ENCODE results near the gene OR6S1.

DNA sequence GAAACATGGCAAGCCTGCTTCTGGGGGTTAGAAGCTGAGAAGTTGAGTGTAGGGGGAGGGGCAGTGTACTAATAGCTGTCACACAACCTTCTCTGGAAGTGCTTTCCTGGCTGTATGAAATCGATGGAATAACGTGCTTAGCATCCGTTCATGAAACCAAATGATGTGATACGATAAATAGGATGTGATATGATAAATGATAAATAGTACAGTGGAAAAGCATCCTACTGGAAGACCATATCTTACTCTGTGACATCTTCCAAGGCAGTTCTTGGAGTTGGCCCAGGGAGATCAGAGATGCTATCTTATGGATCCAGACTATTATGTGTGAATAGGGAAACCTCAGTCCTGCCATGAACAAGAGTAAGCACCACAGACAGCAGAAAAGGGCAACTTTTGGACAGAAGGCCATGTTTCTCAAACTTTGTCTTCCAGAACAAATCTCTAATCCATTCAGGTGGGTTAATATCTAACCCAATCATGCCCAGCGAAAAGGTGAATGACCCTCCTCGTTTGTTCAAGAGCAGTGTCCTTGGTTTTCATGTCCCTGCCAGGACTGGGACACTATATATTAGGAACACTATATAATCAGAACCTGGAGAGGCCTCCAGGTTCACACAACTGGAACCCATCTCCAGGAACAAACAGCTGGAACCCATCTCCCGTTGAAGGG, 46.8 kb upstream of the OR6S1 start, which contains the start of gene ANG:
- TF ChIP-seq, protein P1, sequence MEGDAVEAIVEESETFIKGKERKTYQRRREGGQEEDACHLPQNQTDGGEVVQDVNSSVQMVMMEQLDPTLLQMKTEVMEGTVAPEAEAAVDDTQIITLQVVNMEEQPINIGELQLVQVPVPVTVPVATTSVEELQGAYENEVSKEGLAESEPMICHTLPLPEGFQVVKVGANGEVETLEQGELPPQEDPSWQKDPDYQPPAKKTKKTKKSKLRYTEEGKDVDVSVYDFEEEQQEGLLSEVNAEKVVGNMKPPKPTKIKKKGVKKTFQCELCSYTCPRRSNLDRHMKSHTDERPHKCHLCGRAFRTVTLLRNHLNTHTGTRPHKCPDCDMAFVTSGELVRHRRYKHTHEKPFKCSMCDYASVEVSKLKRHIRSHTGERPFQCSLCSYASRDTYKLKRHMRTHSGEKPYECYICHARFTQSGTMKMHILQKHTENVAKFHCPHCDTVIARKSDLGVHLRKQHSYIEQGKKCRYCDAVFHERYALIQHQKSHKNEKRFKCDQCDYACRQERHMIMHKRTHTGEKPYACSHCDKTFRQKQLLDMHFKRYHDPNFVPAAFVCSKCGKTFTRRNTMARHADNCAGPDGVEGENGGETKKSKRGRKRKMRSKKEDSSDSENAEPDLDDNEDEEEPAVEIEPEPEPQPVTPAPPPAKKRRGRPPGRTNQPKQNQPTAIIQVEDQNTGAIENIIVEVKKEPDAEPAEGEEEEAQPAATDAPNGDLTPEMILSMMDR (conservative IDR thresholded peaks at IDR 0.05; ENCODE audit: low read depth in 2 of 2) = no peak
- no peak for TF ChIP-seq NANOG (IDR thresholded peaks at IDR 0.05; ENCODE audit: borderline replicate concordance)
- TF ChIP-seq POLR2AphosphoS5 (IDR thresholded peaks at IDR 0.05; ENCODE audit: low read depth) = no peak
- no peak for TF ChIP-seq EZH2 (IDR thresholded peaks at IDR 0.05; ENCODE audit: low read depth, unreplicated experiment)
- TF ChIP-seq EZH2phosphoT487 (IDR thresholded peaks at IDR 0.05; ENCODE audit: unreplicated experiment) = no peak
- no peak for TF ChIP-seq REST (IDR thresholded peaks at IDR 0.05; ENCODE audit: unreplicated experiment)
- no peak for TF ChIP-seq ETS1 (IDR thresholded peaks at IDR 0.05)
- no peak for TF ChIP-seq JUNB (IDR thresholded peaks at IDR 0.05; ENCODE audit: unreplicated experiment)
- TF ChIP-seq CREB1 (CRISPR knock-in tag; IDR thresholded peaks at IDR 0.05; ENCODE audit: low read depth) = no peak
- TF ChIP-seq ZNF331 (CRISPR knock-in tag; IDR thresholded peaks at IDR 0.05; ENCODE audit: low read depth) = no peak
- no peak for TF ChIP-seq STAT1 (IDR thresholded peaks at IDR 0.05; ENCODE audit: unreplicated experiment)
